KBM-7 (cell line): ENCODE measurements around the gene UBE2L3.
A peak's percentile ranks its signal among the peaks of the same experiment; 100 is the strongest.

Experiments
- DNase-seq: peaks from one replicate; pipeline ENCODE4 v3.0.0-alpha.2; 2015
- in situ Hi-C: fragments of 300-500 bp; cut with MboI; formaldehyde crosslinking; loops from 2 replicates; pipeline ENCODE4 v1.14.3; 2020; ENCODE audit warnings: low sequenced_read_pairs, low pct_unique_long_range_greater_than_20kb, mixed read lengths

The UBE2L3 gene

DNA sequence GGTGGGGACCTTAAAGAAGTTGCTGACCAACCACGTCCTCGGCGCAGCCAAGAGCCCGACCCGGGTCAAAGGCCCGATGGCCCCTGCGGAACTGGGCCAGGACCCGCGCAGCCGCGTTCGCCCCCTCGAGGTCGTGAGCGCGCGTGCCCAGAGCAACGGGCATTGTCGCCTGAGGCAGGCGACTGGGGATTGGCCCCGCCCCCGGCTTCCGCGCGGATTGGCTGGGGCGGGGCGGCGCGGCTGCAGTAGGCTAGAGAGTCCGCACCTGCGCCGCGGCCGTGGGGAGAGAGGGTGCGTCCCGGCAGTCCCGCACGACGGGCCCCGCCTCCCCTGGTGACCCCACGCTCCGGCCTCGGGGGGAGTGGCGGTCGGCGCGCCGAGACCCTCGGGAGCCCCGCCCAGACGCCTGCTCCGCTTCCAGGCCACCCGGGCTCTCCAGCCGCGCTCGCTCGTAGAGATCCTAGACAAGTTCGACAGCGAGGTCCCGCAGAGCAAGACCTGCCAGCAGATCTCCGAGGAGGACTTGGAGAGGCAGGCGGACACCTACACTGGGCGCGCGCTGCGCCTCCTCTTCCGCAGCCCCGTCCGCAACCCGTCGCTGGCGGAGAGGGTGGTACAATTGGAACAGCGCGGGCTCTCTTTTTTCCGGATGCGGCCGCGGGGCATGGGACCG is 90.0 kb downstream of the UBE2L3 start:
- peak; percentile 85 for DNase-seq
- in situ Hi-C loops: no loop called here

DNA sequence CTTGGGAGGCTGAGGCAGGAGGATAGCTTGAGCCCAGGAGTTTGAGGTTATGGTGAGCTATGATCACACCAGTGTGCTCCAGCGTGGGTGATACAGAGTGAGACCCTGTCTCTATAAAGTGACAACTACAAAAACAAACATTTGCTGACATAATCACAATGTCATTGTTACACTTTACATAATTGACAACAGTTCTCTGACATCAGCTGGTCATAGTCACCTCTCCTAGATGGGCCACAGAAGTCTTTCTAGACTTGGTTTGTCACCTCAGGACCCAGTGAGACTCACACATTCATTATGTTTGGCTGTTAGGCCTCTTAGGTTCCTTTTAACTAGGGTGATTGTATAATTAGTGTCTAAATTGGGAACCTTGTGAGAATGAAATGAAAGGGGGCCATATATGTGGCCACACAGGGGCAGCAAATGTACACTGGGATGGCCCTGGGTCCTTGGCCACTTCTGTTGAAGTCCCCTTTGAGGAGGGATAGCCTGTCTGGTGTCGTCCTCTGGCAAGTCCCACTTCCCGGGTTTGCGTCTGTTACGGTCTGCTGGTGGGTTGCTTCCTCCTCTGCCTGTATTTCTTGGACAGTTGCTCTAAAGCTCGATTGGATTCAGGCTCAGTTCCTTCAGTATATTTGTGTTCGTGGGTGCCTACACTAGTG is 92.5 kb downstream of the UBE2L3 start:
- DNase-seq: peak; percentile 18
- in situ Hi-C loops: no loop called here

DNA sequence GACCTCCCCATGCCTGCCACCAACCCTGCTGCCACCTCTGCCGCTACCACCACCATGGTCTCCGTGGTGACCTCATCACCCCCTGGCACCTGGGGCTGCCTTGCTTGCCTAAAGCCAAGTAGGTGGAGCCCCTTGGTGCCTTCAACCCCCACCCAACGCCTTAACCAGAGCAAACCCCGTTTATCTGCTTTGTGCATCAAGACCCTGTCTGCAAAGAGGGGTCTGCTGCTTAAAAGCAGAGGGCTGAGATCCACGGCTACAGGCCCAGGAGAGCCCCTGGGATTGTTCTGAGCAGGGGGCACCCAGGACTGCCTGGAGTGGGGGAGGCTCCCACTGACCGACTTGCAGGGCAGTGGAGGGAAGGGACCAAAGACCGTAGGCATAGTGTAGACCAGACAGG is 93.4 kb downstream of the UBE2L3 start:
- DNase-seq: no peak
- in situ Hi-C loops: no loop called here

DNA sequence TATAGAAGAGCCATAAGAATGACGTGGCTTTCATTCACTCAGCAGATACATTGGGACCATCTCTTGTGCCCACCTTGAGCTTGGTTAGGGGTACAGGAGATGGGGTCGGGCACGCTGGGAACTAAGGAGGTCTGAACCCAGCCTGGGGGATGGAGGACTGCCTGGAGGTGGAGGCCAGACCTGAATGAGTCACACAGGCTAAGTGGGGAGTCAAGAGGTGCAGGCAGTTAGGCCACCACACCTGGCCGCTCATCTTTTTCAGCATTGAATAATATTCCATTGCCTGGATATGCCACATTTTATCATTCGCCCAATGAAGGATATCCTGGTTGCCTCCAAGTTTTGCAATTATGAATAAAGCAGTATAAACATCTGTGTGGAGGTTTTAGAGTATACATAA is 94.5 kb downstream of the UBE2L3 start:
- in situ Hi-C loops: no loop called here
- DNase-seq: no peak

DNA sequence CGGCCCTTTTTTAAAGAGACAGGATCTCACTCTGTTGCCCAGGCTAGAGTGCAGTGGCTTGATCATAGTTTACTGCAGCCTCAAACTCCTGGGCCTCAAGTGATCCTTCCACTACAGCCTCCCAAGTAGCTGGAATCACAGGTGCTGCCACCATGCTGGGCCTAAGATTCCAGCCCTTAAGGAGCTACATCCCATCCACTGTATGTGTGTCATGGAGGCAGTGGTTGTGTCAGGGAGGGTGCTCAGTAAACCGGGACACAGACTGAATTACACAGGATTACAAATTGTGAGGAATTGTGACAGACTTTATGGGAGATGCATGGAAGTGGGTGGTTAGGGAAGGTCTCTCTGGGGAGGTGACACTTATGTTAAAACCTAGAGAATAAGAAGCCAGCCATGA is 96.2 kb downstream of the UBE2L3 start:
- in situ Hi-C loops: no loop called here
- DNase-seq: no peak

DNA sequence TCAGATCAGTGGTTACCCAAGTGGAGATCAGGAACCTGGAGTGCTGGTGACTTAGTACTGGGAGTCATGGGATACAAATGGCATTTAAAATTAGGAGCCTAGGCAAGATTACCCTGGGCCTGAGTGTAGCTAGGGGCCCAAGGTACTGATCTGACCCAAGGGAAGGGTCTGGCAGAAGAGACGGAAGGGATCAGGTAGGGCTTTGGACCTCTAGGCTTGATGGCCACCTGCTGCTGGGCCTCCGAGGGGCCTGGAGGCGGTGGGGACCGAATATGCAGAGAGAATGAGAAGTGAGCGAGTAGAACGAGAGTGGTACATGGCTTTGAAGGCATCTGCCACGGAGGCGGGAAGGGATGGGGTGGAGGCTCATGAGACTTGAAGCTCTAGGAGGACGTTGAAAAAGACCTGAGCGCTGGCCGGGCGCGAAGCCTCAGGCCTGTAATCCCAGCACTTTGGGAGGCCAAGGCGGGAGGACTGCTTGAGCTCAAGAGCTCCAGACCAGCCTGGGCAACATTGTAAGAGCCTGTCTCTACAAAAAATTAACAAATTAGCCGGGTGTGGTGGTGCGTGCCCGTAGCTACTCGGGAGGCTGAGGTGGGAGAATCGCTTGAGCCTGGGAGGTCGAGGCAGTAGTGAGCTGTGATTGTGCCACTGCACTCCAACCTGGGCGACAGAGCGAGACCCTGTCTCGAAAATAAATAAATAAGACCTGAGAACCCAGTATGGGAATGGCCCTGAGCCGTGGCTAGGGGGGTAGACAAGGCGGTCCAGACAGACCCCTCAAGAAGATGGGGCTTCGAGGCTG is 97.7 kb downstream of the UBE2L3 start:
- in situ Hi-C loops: no loop called here
- DNase-seq: no peak

DNA sequence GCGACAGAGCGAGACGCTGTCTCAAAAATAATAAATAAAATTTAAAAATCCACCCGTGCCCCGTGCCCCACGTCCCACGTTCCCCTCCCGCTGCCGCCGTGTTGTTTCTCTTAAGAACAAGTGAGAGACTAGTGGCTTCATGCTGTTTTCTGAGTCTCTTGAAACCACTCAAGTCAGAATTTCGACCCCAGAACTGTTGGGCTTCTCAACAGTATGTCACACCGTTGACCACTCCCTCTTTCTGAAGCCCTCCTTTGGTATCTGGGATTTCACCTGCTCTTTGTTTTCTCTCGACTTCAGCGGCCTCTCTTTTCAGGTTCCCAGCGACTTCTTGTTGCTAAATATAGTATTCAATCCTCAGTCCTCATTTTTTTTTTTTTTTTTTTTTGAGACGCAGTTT is 99.3 kb downstream of the UBE2L3 start:
- in situ Hi-C loops: no loop called here
- no peak for DNase-seq

DNA sequence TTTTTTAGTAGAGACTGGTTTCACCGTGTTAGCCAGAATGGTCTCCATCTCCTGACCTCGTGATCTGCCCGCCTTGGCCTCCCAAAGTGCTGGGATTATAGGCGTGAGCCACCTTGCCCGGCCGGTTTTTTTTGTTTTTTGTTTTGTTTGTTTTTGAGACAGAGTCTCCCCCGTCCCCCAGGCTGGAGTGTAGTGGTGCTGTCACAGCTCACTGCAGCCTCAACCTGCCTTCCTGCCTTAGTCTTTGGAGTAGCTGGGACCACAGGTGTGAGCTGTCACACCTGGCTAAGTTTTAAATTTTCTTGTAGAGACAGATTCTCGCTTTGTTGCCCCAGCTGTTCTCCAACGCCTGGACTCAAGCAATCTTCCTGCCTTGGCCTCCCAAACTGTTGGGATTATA is 101.5 kb downstream of the UBE2L3 start:
- DNase-seq: no peak
- in situ Hi-C loops: no loop called here

DNA sequence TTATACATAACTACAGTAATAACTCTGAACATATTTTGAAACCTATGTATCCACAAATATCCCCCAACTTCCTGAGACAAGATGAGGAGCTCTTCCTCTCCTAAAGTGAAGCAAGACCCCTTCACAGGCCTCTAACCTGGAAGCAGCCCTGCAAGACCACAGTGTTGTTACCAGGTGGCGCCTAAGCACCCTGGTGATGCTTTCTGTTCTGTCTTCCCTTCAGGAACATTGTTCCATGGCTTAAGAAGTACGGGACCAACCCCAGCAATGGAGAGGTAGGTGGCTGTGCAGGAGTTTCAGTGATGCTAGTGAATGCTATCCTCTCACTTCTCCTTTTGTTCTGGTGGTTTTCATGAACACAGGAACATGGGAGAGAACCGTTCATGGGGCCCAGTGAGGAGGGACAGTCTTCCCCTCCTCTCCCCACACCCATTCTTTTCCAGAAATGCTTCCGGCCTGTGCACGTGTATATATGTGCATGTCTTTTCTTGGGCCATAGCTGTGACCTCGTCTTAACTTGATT is 104.7 kb downstream of the UBE2L3 start:
- no peak for DNase-seq
- in situ Hi-C loops: no loop called here
